Astrocyte (in vitro differentiated cells and primary cell): Measurements from ENCODE around the gene NLGN1.

Source experiments
- EZH2 ChIP-seq: IDR thresholded peaks from 2 replicates; pipeline ENCODE4 v1.6.1; 2012; ENCODE audit warnings: mild to moderate bottlenecking, low read length, inconsistent platforms; ENCODE audit not compliant: insufficient read depth
- TF ChIP-seq, protein P1 (sequence below): IDR thresholded peaks from 2 replicates; pipeline ENCODE4 v1.5.1; 2011; ENCODE audit warnings: low read depth, mild to moderate bottlenecking, inconsistent platforms, low read length, moderate library complexity; ENCODE audit not compliant: insufficient read depth

DNA sequence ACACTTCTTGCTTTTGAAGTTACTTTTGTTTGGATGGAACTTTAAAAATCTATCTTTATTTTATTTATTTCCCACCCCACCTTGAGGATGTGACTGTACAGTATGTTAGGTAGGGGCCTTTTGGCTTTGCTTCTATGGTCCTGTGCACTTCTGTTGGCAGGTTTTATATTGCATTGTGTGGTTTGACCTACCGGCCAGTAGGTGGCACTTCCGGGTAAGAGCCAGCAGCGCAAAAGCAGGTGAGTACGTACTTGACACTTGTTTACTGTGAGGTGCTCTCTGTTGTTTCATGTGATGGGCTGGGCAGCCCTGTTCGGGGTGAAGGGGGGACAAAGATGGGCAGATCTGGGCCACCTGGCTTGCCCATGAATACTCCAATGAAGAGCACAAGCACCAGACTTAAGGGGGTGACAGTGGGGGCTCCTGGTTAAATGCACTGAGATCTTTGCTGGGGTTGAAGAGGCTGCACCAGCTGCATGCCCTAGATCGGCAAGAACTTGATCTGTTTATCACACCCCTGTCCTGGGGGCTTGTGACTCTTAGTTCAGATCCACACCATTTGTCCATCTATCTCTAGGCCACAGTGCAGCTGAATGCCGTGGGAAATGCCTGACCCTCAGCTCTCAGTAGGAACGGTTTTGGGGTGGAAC, 131.6 kb downstream of the NLGN1 start:
- TF ChIP-seq, protein P1, sequence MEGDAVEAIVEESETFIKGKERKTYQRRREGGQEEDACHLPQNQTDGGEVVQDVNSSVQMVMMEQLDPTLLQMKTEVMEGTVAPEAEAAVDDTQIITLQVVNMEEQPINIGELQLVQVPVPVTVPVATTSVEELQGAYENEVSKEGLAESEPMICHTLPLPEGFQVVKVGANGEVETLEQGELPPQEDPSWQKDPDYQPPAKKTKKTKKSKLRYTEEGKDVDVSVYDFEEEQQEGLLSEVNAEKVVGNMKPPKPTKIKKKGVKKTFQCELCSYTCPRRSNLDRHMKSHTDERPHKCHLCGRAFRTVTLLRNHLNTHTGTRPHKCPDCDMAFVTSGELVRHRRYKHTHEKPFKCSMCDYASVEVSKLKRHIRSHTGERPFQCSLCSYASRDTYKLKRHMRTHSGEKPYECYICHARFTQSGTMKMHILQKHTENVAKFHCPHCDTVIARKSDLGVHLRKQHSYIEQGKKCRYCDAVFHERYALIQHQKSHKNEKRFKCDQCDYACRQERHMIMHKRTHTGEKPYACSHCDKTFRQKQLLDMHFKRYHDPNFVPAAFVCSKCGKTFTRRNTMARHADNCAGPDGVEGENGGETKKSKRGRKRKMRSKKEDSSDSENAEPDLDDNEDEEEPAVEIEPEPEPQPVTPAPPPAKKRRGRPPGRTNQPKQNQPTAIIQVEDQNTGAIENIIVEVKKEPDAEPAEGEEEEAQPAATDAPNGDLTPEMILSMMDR = peak; percentile 20
- no peak for TF ChIP-seq EZH2
